ENCODE results near the gene PROB1. TPM values are rescaled to one million over a fixed set of nuclear protein-coding genes. Genes with fewer than 3 reads are reported as not detected.

Gene PROB1
- total and polyA plus RNA-seq, 2 of the 13 experiments (the other 11 are each of a cell fraction or from before 2014, with no cell fraction given), result 0.69 to 1.1 TPM

- no peak for TF ChIP-seq ETV6 (CRISPR knock-in tag; conservative IDR thresholded peaks at IDR 0.05)
- no peak for TF ChIP-seq ZNF510 (CRISPR knock-in tag; IDR thresholded peaks at IDR 0.05; ENCODE audit: low read depth)
- TF ChIP-seq CTCF (CRISPR knock-in tag; IDR thresholded peaks at IDR 0.05), result peak; percentile 2
- no peak; the same call in 1 of the 2 replicates for TF ChIP-seq THAP9 (CRISPR knock-in tag; IDR thresholded peaks at IDR 0.05; ENCODE audit: borderline replicate concordance)
- no peak for TF ChIP-seq PAF1 (CRISPR knock-in tag; IDR thresholded peaks at IDR 0.05)
- no peak for TF ChIP-seq NFYC (CRISPR knock-in tag; IDR thresholded peaks at IDR 0.05)
- TF ChIP-seq ZFX (CRISPR knock-in tag; IDR thresholded peaks at IDR 0.05; ENCODE audit: low read depth), result peak; percentile 58
- no peak for TF ChIP-seq DMTF1 (CRISPR knock-in tag; IDR thresholded peaks at IDR 0.05)
- TF ChIP-seq ZBTB37 (CRISPR knock-in tag; IDR thresholded peaks at IDR 0.05), result peak; percentile 96
- peak; percentile 85; the same call in 1 of the 2 replicates for TF ChIP-seq ZBTB34 (CRISPR knock-in tag; IDR thresholded peaks at IDR 0.05)
- TF ChIP-seq SRF (IDR thresholded peaks at IDR 0.05; ENCODE audit: low read depth, low read length), result no peak
- TF ChIP-seq ZNF724P (CRISPR knock-in tag; IDR thresholded peaks at IDR 0.05; ENCODE audit: borderline replicate concordance), result no peak
- no peak for TF ChIP-seq ZNF530 (CRISPR knock-in tag; IDR thresholded peaks at IDR 0.05; ENCODE audit: low read depth)
- no peak for TF ChIP-seq SMARCE1 (IDR thresholded peaks at IDR 0.05; ENCODE audit: borderline replicate concordance)
- no peak for TF ChIP-seq GLI4 (CRISPR knock-in tag; IDR thresholded peaks at IDR 0.05; ENCODE audit: borderline replicate concordance)
- TF ChIP-seq HOMEZ (CRISPR knock-in tag; IDR thresholded peaks at IDR 0.05; ENCODE audit: low read depth), result no peak
- no peak for TF ChIP-seq GTF3A (CRISPR knock-in tag; conservative IDR thresholded peaks at IDR 0.05)
- TF ChIP-seq ZNF33A (CRISPR knock-in tag; IDR thresholded peaks at IDR 0.05; ENCODE audit: borderline replicate concordance), result no peak
Observed at GRCh38 chr5:139388198-139388821, 6.6 kb downstream of the PROB1 start (continued).
